GM12878 (cell line): ENCODE results near the gene LIMS2. TPM values are rescaled to one million over a fixed set of nuclear protein-coding genes. Genes with fewer than 3 reads are reported as not detected.

Experiments used
- ATAC-seq: fragments of 200-7000 bp; cut with Tn5 transposase; 3 replicates; pipeline ENCODE4 v1.9.1; 2020; ENCODE audit warnings: mild to moderate bottlenecking, moderate library complexity
- BruUV-seq: library from RNA; stranded (reverse); fragments of 400-500 nt; replicated peaks from 2 replicates; lab custom pipeline; 2021; lab: Mats Ljungman, UMichigan
- CTCF ChIA-PET: fragments of 300-600 bp; sonication (Branson Sonifier 250); formaldehyde crosslinking; extraction: SDS; loops from one replicate; lab custom pipeline; 2021; ENCODE audit warnings: inconsistent platforms; lab: Yijun Ruan, JAX
- POLR2A ChIA-PET: fragments of 350-600 bp; formaldehyde crosslinking; extraction: SDS; loops from one replicate; lab custom pipeline; 2021; ENCODE audit warnings: inconsistent platforms; lab: Charles Lee
- RAD21 ChIA-PET: fragments of 300-600 bp; sonication (Branson Sonifier 250); formaldehyde crosslinking; loops from one replicate; lab custom pipeline; 2023; ENCODE audit warnings: antibody characterized with exemption; ENCODE audit not compliant: unreplicated experiment; lab: Charles Lee
- SMC1A ChIA-PET: fragments of 300-600 bp; sonication (Branson Sonifier 250); formaldehyde crosslinking; loops from one replicate; lab custom pipeline; 2023; ENCODE audit not compliant: unreplicated experiment, uncharacterized antibody; lab: Charles Lee
- DNase-seq: peaks from one replicate; pipeline ENCODE4 v3.0.0-alpha.2; 2011; ENCODE audit warnings: low read depth, low spot score
- FAIRE-seq: peaks from 3 replicates; lab custom pipeline; 2011; peaks lifted over from hg19 to GRCh38; lab: Jason Lieb, UNC
- H2AFZ ChIP-seq: 2 replicates; pipeline ENCODE4 v1.6.0; 2011; ENCODE audit warnings: low read depth, low read length, control low read depth; ENCODE audit not compliant: control insufficient read depth
- H3K27ac ChIP-seq: 2 replicates; pipeline ENCODE4 v1.5.1; 2011; ENCODE audit warnings: control low read depth; ENCODE audit not compliant: control insufficient read depth, insufficient read depth
- H3K27me3 ChIP-seq, 2 experiments: replicated peaks in 1 of 2; 2 replicates each; pipeline versions ENCODE4 v1.6.0 to v1.6.1; 2011; ENCODE audit warnings: low read length in 1 of 2; ENCODE audit not compliant: control insufficient read depth in 2 of 2, insufficient read depth in 2 of 2
- H3K36me3 ChIP-seq, 2 experiments: 2 replicates each; pipeline ENCODE4 v1.5.1; 2011; ENCODE audit warnings: low read length in 1 of 2; ENCODE audit not compliant: control insufficient read depth in 2 of 2, insufficient read depth in 2 of 2
- H3K4me1 ChIP-seq: 2 replicates; pipeline ENCODE4 v1.6.1; 2011; ENCODE audit warnings: mild to moderate bottlenecking, low read length, moderate library complexity, mixed read lengths; ENCODE audit not compliant: control insufficient read depth, insufficient read depth
- H3K4me2 ChIP-seq: 2 replicates; pipeline ENCODE4 v1.6.0; 2011; ENCODE audit warnings: control low read depth; ENCODE audit not compliant: control insufficient read depth, insufficient read depth
- H3K4me3 ChIP-seq: fragments of 200-600 bp; sonication (generic); 2 replicates; pipeline ENCODE4 v1.5.1; 2016
- H3K79me2 ChIP-seq: 2 replicates; pipeline ENCODE4 v1.6.0; 2011; ENCODE audit warnings: low read length; ENCODE audit not compliant: control insufficient read depth, insufficient read depth
- H3K9ac ChIP-seq: 2 replicates; pipeline ENCODE4 v1.8.0; 2011; ENCODE audit warnings: low read length, control low read depth, mixed read lengths; ENCODE audit not compliant: control insufficient read depth, insufficient read depth
- H3K9me3 ChIP-seq: replicated peaks from 3 replicates; pipeline ENCODE4 v1.5.1; 2011; ENCODE audit warnings: mild to moderate bottlenecking, low read length; ENCODE audit not compliant: control insufficient read depth, insufficient read depth
- H4K20me1 ChIP-seq: 2 replicates; pipeline ENCODE4 v1.6.0; 2011; ENCODE audit not compliant: control insufficient read depth, insufficient read depth
- FOXK2 ChIP-seq: fragments of 450-650 bp; IDR thresholded peaks from 2 replicates; pipeline ENCODE4 v1.6.1; 2017; ENCODE audit warnings: mild to moderate bottlenecking, moderate library complexity
- POLR2AphosphoS5 ChIP-seq: IDR thresholded peaks from 2 replicates; pipeline ENCODE4 v1.6.1; 2011; ENCODE audit warnings: mild to moderate bottlenecking, low read length, inconsistent platforms
- RB1 ChIP-seq: fragments of 450-650 bp; formaldehyde crosslinking; IDR thresholded peaks from 2 replicates; pipeline ENCODE4 v1.6.1; 2017; ENCODE audit warnings: mild to moderate bottlenecking, borderline replicate concordance
- TCF3 ChIP-seq: IDR thresholded peaks from 2 replicates; pipeline ENCODE4 v1.6.1; 2012; ENCODE audit warnings: low read depth, mild to moderate bottlenecking, low read length, borderline replicate concordance; ENCODE audit not compliant: insufficient read depth
- WGBS: methylation state at CpG from one replicate; pipeline ENCODE4 v1.1.6; 2016; ENCODE audit warnings: low lambda C conversion rate; ENCODE audit not compliant: insufficient replicate concordance, insufficient coverage; ENCODE audit errors: missing lambda C conversion rate; 5-methylcytosine and 5-hydroxymethylcytosine counted together
- in situ Hi-C: fragments of 300-500 bp; cut with MboI; formaldehyde crosslinking; loops from 9 replicates; pipeline ENCODE4 v1.14.3; 2018; ENCODE audit warnings: mixed read lengths
- intact Hi-C: fragments of 100-400 bp; cut with micrococcal nuclease; formaldehyde crosslinking; loops from one replicate; pipeline ENCODE4 v1.14.2; 2022; ENCODE audit not compliant: unreplicated experiment
- polyA plus RNA-seq, 11 experiments: library from polyadenylated mRNA; depleted of rRNA in 4 of 11; unstranded in 6 of 11; stranded (reverse) in 5 of 11; fragments of >200 nt; fragmentation: Nextera tagmentation in 4 of 11; fragmentation: Illumina TruSeq in 1 of 11; extraction: Ambion mirVana in 4 of 11; extraction: Trizol in 1 of 11; gene quantifications; 1 replicate in 1 of 11; 2 replicates in 10 of 11; pipeline versions ENCODE4 v1.2.1 to v1.2.3, GENCODE V29; 2011 to 2016; ENCODE audit warnings: inconsistent platforms in 2 of 11, missing spikeins in 2 of 11, low read depth in 1 of 11
- total RNA-seq, 4 experiments: library from RNA; depleted of rRNA in 3 of 4; stranded (reverse); fragments of >200 nt in 3 of 4; fragmentation: Illumina TruSeq in 1 of 4; extraction: Trizol in 1 of 4; gene quantifications; 2 replicates each; pipeline versions ENCODE4 v1.2.1 to v1.2.3, GENCODE V29; 2013 to 2021
- TF ChIP-seq, protein P1 (sequence below): fragments of 450-650 bp; formaldehyde crosslinking; IDR thresholded peaks from 2 replicates; pipeline ENCODE4 v1.4.0; 2022; ENCODE audit warnings: mild to moderate bottlenecking, moderate library complexity
- TF ChIP-seq, protein P2 (sequence below): fragments of 450-650 bp; IDR thresholded peaks from 2 replicates; pipeline ENCODE4 v1.6.1; 2018; ENCODE audit warnings: mild to moderate bottlenecking, low read depth, moderate library complexity; ENCODE audit not compliant: partially characterized antibody
- TF ChIP-seq, protein P3 (sequence below): fragments of 450-650 bp; IDR thresholded peaks from 2 replicates; pipeline ENCODE4 v1.6.1; 2017; ENCODE audit warnings: antibody characterized with exemption, mild to moderate bottlenecking, moderate library complexity

LIMS2 gene
- total and polyA plus RNA-seq, 10 of the 15 experiments (the other 5 are each of a cell fraction or from before 2014, with no cell fraction given) = 0.06 to 0.81 (median 0.16) TPM; not detected in 2

DNA sequence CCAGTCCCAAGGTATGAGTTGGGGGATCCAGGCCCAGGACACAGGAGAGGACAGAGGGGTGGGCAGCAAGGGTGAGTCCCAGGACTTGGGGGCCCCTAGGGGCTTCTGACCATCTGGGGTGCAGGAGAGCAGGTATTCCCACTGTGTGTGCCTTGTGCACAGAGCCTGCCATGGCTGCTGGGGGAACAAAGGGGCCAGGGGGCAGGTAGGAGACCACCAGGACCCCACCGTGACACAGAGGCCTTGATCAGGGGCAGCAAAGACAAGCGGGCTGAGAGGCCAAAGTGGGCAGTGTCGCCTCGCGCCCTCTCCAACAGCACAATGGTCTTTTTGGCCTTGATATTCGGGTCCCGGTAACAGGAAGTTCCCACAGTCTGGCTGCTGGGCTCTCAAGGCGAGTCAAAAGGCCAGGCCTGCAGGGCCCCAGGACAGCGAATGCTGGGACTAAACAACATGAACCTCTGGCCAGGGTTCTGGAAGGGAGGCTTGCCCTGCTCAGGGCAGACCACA lies 41.7 kb downstream of the LIMS2 start:
- TF ChIP-seq POLR2AphosphoS5 = no peak
- no peak for TF ChIP-seq RB1
- no peak for TF ChIP-seq FOXK2
- TF ChIP-seq, protein P1, sequence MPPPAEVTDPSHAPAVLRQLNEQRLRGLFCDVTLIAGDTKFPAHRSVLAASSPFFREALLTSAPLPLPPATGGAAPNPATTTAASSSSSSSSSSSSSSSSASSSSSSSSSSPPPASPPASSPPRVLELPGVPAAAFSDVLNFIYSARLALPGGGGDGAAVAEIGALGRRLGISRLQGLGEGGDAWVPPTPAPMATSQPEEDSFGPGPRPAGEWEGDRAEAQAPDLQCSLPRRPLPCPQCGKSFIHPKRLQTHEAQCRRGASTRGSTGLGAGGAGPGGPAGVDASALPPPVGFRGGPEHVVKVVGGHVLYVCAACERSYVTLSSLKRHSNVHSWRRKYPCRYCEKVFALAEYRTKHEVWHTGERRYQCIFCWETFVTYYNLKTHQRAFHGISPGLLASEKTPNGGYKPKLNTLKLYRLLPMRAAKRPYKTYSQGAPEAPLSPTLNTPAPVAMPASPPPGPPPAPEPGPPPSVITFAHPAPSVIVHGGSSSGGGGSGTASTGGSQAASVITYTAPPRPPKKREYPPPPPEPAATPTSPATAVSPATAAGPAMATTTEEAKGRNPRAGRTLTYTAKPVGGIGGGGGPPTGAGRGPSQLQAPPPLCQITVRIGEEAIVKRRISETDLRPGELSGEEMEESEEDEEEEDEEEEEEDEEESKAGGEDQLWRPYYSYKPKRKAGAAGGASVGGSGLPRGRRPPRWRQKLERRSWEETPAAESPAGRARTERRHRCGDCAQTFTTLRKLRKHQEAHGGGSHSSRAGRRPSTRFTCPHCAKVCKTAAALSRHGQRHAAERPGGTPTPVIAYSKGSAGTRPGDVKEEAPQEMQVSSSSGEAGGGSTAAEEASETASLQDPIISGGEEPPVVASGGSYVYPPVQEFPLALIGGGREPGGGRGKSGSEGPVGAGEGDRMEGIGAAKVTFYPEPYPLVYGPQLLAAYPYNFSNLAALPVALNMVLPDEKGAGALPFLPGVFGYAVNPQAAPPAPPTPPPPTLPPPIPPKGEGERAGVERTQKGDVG = no peak
- TF ChIP-seq, protein P2, sequence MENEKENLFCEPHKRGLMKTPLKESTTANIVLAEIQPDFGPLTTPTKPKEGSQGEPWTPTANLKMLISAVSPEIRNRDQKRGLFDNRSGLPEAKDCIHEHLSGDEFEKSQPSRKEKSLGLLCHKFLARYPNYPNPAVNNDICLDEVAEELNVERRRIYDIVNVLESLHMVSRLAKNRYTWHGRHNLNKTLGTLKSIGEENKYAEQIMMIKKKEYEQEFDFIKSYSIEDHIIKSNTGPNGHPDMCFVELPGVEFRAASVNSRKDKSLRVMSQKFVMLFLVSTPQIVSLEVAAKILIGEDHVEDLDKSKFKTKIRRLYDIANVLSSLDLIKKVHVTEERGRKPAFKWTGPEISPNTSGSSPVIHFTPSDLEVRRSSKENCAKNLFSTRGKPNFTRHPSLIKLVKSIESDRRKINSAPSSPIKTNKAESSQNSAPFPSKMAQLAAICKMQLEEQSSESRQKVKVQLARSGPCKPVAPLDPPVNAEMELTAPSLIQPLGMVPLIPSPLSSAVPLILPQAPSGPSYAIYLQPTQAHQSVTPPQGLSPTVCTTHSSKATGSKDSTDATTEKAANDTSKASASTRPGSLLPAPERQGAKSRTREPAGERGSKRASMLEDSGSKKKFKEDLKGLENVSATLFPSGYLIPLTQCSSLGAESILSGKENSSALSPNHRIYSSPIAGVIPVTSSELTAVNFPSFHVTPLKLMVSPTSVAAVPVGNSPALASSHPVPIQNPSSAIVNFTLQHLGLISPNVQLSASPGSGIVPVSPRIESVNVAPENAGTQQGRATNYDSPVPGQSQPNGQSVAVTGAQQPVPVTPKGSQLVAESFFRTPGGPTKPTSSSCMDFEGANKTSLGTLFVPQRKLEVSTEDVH = no peak
- TF ChIP-seq, protein P3, sequence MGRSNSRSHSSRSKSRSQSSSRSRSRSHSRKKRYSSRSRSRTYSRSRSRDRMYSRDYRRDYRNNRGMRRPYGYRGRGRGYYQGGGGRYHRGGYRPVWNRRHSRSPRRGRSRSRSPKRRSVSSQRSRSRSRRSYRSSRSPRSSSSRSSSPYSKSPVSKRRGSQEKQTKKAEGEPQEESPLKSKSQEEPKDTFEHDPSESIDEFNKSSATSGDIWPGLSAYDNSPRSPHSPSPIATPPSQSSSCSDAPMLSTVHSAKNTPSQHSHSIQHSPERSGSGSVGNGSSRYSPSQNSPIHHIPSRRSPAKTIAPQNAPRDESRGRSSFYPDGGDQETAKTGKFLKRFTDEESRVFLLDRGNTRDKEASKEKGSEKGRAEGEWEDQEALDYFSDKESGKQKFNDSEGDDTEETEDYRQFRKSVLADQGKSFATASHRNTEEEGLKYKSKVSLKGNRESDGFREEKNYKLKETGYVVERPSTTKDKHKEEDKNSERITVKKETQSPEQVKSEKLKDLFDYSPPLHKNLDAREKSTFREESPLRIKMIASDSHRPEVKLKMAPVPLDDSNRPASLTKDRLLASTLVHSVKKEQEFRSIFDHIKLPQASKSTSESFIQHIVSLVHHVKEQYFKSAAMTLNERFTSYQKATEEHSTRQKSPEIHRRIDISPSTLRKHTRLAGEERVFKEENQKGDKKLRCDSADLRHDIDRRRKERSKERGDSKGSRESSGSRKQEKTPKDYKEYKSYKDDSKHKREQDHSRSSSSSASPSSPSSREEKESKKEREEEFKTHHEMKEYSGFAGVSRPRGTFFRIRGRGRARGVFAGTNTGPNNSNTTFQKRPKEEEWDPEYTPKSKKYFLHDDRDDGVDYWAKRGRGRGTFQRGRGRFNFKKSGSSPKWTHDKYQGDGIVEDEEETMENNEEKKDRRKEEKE = no peak
- TF ChIP-seq TCF3 = no peak
- Histone ChIP-seq H3K79me2 (no peaks in the 10 kb centered on the region), H3K36me3 (no peaks in the 10 kb centered on the region), H3K4me1 (peaks cover 17% of the 10 kb centered on the region), H3K27me3 (no peaks in the 10 kb centered on the region), H3K27ac (no peak overlapping the region), H2AFZ (no peak overlapping the region; the same call in 1 of the 2 replicates), H3K9me3 (no peaks in the 10 kb centered on the region), H4K20me1 (no peaks in the 10 kb centered on the region), H3K4me3 (no peak overlapping the region), H3K4me2 (no peak overlapping the region), H3K9ac (no peak overlapping the region)
- ChIA-PET CTCF (interaction anchor here (1.4 kb wide), 1 partner anchor 42 kb away, joined by 6 read pairs; no protein-coding TSS in a partner anchor), RAD21 (no interaction called here), POLR2A (no interaction called here), SMC1A (no interaction called here)
- ATAC-seq (no peak), DNase-seq (no peak), FAIRE-seq (no peak)
- no TSS peak for BruUV-seq
- in situ Hi-C loops = no loop called here
- 84% methylated on average over 9 of the region's 9 CpGs for WGBS
- intact Hi-C loops = no loop called here
